ENCODE results near the gene GAS2.

The GAS2 gene

DNA sequence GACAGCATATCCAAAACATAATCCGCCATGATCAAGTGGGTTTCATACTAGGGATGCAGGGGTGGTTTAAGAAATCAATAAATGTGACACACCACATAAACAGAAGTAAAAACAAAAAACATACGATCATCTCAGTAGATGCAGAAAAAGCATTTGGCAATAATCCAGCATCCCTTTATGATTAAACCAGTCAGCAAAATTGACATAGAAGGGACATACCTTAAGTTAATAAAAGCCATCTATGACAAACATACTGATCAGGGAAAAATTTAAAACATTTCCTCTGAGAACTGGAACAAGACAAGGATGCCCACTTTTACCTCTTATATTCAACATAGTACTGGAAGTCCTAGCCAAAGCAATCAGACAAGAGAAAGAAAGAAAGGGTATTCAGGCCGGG, 49.6 kb downstream of the GAS2 start:
- POLR2A ChIA-PET, result no interaction called here
- TF ChIP-seq NFRKB (IDR thresholded peaks at IDR 0.05) (no peak), ELF4 (IDR thresholded peaks at IDR 0.05) (no peak), FOXK2 (IDR thresholded peaks at IDR 0.05) (no peak)
- CTCF ChIA-PET, result no interaction called here
- no peak for DNase-seq (ENCODE audit: extremely low spot score)

DNA sequence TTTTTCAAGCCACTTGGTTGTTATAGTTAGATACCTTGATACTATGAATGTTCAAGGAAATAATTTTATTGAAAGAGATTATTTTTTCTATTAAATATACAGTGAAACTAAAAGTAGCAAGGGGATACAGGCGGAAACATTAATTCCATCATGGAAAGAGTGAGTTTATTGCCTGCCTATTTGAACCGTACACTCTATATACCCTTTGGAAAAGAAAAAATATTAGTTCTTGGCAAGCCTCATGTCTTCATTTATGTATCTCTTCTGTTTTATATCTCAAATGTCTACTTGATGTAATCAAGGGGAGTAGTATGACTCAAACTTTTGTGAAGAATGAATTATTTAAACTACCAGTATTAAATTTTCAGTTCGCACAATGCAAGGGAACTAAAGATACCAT, 54.0 kb downstream of the GAS2 start:
- ChIA-PET POLR2A (no interaction called here), CTCF (no interaction called here)
- TF ChIP-seq TARDBP (IDR thresholded peaks at IDR 0.05) (no peak), SP1 (IDR thresholded peaks at IDR 0.05) (no peak), BHLHE40 (IDR thresholded peaks at IDR 0.05; ENCODE audit: borderline replicate concordance) (no peak), NFRKB (IDR thresholded peaks at IDR 0.05) (no peak), FOXA1 (IDR thresholded peaks at IDR 0.05) (no peak), ARNT (IDR thresholded peaks at IDR 0.05) (no peak), ZNF384 (IDR thresholded peaks at IDR 0.05) (no peak), ELF4 (IDR thresholded peaks at IDR 0.05) (no peak), SUZ12 (IDR thresholded peaks at IDR 0.05) (no peak), FOXK2 (IDR thresholded peaks at IDR 0.05) (no peak)
- TF ChIP-seq, protein P1, sequence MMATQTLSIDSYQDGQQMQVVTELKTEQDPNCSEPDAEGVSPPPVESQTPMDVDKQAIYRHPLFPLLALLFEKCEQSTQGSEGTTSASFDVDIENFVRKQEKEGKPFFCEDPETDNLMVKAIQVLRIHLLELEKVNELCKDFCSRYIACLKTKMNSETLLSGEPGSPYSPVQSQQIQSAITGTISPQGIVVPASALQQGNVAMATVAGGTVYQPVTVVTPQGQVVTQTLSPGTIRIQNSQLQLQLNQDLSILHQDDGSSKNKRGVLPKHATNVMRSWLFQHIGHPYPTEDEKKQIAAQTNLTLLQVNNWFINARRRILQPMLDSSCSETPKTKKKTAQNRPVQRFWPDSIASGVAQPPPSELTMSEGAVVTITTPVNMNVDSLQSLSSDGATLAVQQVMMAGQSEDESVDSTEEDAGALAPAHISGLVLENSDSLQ (IDR thresholded peaks at IDR 0.05), result no peak
- DNase-seq (ENCODE audit: extremely low spot score), result no peak

DNA sequence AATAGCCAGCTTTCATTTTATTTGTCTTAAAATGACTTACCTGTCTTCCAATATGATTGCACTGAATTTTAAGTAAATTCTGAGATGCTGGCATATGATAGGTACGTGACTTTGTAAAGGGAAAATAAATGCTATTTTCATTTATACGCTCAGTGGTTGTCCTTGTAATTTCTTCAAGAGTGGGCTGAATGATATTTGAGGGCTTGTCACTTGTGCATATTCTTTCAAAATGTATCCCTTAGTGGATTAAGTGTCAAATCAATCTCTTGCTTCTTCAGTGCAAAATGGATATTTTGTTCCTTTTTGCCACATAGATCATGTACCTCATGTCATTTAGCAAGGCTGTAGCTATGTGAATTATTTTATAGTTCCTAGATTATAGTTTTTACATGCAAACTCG, 56.9 kb downstream of the GAS2 start:
- no peak for DNase-seq (ENCODE audit: extremely low spot score)
- TF ChIP-seq ZNF384 (IDR thresholded peaks at IDR 0.05), result no peak
- no peak for TF ChIP-seq BHLHE40 (IDR thresholded peaks at IDR 0.05; ENCODE audit: borderline replicate concordance)
- TF ChIP-seq, protein P1 (IDR thresholded peaks at IDR 0.05), result no peak
- TF ChIP-seq SUZ12 (IDR thresholded peaks at IDR 0.05), result no peak
- no peak for TF ChIP-seq FOXK2 (IDR thresholded peaks at IDR 0.05)
- no peak for TF ChIP-seq HDGF (IDR thresholded peaks at IDR 0.05; ENCODE audit: borderline replicate concordance)
- POLR2A ChIA-PET, result no interaction called here
- CTCF ChIA-PET, result interaction anchor here (0.7 kb wide), 1 partner anchor 57 kb away, joined by 3 read pairs; the partner anchor contains the start of gene GAS2

DNA sequence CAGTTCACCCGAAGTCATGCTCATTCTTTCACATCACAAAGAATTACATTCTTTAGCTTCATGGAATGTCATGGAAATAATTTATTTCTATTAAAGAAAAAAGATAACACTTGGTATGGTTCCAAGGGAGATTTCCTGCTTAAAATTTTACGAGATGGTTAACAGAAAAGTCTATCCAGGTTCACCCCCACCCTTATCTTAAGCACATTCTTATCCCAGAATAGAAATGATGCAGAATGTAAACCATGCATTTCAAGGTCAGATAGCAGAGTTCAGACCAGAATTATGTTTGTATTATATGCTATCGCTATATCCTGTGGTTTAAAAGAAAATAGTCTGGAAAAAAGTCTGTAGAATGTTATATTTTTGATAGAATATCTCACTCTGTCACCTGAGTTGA, 58.7 kb downstream of the GAS2 start:
- TF ChIP-seq SUZ12 (IDR thresholded peaks at IDR 0.05), result no peak
- TF ChIP-seq FOXM1 (IDR thresholded peaks at IDR 0.05; ENCODE audit: borderline replicate concordance), result no peak
- no peak for TF ChIP-seq NFRKB (IDR thresholded peaks at IDR 0.05)
- no peak for TF ChIP-seq TARDBP (IDR thresholded peaks at IDR 0.05)
- no peak for TF ChIP-seq LEF1 (IDR thresholded peaks at IDR 0.05; ENCODE audit: borderline replicate concordance)
- no peak for TF ChIP-seq BHLHE40 (IDR thresholded peaks at IDR 0.05; ENCODE audit: borderline replicate concordance)
- TF ChIP-seq FOXA1 (IDR thresholded peaks at IDR 0.05), result no peak
- TF ChIP-seq ARNT (IDR thresholded peaks at IDR 0.05), result no peak
- DNase-seq (ENCODE audit: extremely low spot score), result no peak
- ChIA-PET CTCF (no interaction called here), POLR2A (no interaction called here)

GRCh38 chr11:22728600-22729389, 62.4 kb downstream of the GAS2 start:
- TF ChIP-seq TARDBP (IDR thresholded peaks at IDR 0.05) (no peak), FOXM1 (IDR thresholded peaks at IDR 0.05; ENCODE audit: borderline replicate concordance) (no peak)
- DNase-seq (ENCODE audit: extremely low spot score), result no peak
- ChIA-PET POLR2A (no interaction called here), CTCF (no interaction called here)

DNA sequence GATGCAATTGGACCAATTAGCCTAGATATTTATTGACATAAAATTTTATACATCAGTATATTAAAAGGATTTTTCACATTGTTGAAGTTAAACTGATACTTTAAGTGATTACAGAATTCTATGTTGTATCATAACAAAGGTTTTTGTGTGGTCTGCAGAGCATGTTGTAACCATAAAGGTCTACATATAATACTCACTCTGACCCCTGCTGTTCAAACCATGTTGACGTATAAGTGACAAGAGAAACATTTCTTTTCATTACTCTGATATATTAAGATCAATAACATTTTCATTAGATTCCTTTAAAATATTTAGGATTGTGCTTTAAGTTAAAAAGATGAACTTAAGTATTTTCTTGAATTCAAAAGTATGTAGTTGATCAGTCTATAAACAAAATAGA, 63.9 kb downstream of the GAS2 start:
- TF ChIP-seq ZNF384 (IDR thresholded peaks at IDR 0.05) (no peak), FOXK2 (IDR thresholded peaks at IDR 0.05) (no peak), CTBP1 (IDR thresholded peaks at IDR 0.05; ENCODE audit: borderline replicate concordance) (no peak), FOXM1 (IDR thresholded peaks at IDR 0.05; ENCODE audit: borderline replicate concordance) (no peak), NFRKB (IDR thresholded peaks at IDR 0.05) (no peak)
- TF ChIP-seq, protein P1 (IDR thresholded peaks at IDR 0.05), result no peak
- ChIA-PET POLR2A (no interaction called here), CTCF (no interaction called here)
- DNase-seq (ENCODE audit: extremely low spot score), result no peak

DNA sequence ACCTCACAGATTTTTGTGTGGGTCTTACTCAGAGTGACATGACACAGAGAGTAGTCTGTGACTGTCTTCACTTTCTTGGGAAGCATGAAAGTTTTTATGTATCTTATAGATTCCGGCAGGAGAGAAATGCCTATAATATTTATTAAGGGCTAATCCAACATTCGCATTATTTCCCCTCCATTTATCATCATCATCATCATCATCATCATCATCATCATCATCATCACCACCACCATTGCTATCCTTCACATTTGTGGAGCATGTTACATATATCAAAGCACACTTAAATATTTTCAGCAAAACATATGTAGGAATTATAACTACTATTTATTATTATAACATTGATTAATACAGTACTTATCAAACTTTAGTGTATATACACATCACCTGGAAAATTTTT, 66.2 kb downstream of the GAS2 start:
- ChIA-PET CTCF (no interaction called here), POLR2A (no interaction called here)
- TF ChIP-seq ARNT (IDR thresholded peaks at IDR 0.05) (no peak), SP1 (IDR thresholded peaks at IDR 0.05) (no peak), BHLHE40 (IDR thresholded peaks at IDR 0.05; ENCODE audit: borderline replicate concordance) (no peak), SUZ12 (IDR thresholded peaks at IDR 0.05) (no peak), TARDBP (IDR thresholded peaks at IDR 0.05) (no peak), L3MBTL2 (conservative IDR thresholded peaks at IDR 0.05) (no peak), FOXA1 (IDR thresholded peaks at IDR 0.05) (no peak), NFRKB (IDR thresholded peaks at IDR 0.05) (no peak), HDGF (IDR thresholded peaks at IDR 0.05; ENCODE audit: borderline replicate concordance) (no peak), FOXM1 (IDR thresholded peaks at IDR 0.05; ENCODE audit: borderline replicate concordance) (no peak), LEF1 (IDR thresholded peaks at IDR 0.05; ENCODE audit: borderline replicate concordance) (no peak), ELF4 (IDR thresholded peaks at IDR 0.05) (no peak), ZNF384 (IDR thresholded peaks at IDR 0.05) (no peak), CTBP1 (IDR thresholded peaks at IDR 0.05; ENCODE audit: borderline replicate concordance) (no peak), FOXK2 (IDR thresholded peaks at IDR 0.05) (no peak)
- TF ChIP-seq, protein P1 (IDR thresholded peaks at IDR 0.05), result no peak
- DNase-seq (ENCODE audit: extremely low spot score), result no peak

All from HEK293T (cell line).